Measurements from ENCODE around the gene TBKBP1.
"Not testable (repeated sequence)": the region's sequence is repeated elsewhere in the genome, so short reads cannot be mapped to it uniquely, and the experiment has no call there.

Gene TBKBP1

DNA sequence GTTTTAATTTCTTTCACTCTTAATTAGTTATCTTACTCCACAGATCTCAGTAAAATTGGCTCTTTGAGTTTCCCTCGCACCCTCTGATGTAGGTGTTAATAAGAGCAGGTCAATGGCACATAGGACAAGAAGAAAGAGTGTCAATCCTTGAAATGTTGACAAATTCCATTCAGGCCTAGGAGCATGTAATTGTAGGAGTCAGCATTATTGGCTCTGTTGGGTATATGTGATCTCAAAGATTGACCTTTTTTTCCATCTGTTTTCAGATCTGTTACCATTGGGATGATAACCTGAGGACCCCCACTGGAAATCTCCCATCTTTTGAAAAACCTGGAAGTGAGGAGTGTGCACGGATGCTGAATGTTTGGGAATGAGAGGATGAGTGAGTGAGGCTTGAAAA is 11.8 kb upstream of the TBKBP1 start:
- no peak for DNase-seq

DNA sequence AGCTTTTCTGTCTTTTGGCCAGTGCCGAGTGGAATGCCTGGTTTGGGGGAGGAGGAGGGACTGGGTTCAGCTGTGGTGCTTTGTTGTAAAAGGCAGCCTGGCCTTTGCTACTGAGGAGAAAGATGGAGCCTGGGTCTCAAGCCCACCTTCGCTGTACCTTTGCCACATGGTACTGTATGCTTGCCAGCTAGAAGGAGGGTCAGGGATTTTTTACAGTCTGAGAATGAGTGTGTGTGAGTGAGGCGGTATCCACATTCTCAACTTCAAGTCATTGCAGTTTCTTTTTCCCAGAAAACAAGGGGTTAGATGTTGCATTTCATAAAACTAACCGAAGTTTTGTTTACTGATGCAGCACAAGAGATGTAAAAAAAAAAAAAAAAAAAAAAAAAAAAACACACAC is 11.2 kb upstream of the TBKBP1 start:
- DNase-seq: not testable (repeated sequence)

DNA sequence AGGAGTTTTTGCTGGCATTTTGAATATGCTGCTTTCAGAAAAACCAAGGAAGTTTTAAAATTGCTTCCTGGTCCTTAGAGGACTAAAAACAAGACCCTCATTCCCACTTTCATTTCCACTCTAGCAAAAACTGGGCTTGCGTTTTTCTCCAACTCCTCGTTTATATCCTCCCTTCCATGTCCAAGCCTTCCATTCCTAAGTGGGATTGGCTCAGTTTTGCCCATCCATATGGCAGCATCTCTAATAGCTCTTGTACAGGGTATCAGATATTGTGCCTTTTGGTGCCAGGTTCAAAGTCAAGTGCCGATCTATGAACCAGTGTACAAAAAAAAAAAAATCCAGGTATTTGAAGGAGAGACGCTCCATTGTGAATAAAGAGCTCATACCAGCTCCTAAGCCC is 9.9 kb upstream of the TBKBP1 start:
- DNase-seq: no peak

DNA sequence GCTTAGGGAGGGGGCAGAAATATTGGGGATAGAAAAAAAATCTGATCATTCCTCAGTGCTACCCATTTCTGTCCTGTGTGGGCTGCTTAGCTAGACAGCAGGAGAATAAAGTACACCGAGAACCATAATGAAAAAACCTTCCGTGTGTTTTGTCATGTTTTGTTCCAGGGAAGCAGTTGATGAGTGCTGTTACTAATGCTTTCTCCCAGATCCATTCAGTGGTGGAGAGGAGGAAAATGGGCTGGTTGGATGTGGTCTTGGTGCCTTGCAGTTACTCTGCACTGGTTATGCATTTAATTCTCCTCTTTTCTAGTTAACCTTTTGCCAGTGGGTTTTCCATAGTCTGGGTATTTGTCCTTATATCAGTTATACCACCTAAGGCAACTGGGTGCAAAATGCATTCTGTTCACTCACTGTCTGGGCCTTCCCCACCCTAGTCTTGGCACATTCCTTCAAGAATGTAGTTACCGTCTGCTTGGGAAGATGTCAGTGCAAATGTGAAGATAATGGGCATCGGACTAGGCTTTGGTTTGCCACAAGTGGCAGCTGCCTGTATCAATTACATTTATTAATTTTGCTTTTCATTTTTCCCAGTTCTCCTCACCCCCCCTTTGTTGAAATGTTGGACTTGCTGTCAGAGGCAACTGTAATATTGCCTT is 9.3 kb upstream of the TBKBP1 start:
- DNase-seq: no peak

DNA sequence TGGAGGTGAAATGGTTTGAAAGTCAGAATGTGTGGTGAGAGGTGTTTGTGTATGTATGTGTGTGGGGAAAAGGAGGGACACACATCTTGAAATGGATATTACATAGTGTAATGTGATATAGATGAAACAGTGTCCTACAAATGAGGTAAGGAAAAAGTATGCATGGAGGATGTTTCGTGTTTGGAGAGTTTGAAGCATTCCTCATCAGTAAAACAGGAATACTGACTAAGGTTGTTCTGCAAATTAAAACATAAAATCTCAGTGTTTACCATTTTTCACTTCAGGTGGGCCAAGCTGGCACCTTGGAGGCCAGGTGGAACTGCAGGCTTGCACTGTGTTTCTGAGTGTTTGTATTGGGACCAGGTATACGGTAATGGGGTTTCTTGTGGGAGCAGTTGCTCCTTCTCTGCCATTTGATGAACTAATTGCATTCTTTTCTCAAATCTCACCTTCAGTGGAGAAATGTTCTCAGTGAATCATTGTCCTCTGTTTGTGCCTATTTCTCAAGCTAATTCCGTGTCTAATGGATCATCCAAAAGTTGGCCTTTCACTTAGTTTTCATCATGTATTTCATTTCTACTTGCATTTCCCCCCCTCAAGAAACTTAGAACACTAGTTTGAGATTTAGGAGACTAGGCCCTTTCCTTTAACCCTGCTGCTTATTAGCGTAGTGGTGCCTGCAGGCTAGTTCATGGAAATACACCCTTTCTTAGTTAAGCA is 8.2 kb upstream of the TBKBP1 start:
- DNase-seq: no peak

DNA sequence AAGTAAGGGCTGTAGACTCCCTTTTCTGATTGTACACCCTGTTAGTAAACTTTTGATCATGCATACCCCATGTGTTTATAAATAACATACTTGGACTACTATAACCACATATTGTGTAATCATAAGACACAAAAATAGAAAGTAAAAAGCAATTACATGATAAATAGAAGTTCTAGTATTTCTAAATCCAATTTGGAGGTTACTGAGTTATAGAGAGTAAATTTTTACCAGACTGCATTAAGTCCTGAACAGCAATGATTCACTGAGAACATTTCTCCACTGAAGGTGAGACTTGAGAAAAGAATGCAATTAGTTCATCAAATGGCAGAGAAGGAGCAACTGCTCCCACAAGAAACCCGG is 7.7 kb upstream of the TBKBP1 start:
- DNase-seq: peak; percentile 68

DNA sequence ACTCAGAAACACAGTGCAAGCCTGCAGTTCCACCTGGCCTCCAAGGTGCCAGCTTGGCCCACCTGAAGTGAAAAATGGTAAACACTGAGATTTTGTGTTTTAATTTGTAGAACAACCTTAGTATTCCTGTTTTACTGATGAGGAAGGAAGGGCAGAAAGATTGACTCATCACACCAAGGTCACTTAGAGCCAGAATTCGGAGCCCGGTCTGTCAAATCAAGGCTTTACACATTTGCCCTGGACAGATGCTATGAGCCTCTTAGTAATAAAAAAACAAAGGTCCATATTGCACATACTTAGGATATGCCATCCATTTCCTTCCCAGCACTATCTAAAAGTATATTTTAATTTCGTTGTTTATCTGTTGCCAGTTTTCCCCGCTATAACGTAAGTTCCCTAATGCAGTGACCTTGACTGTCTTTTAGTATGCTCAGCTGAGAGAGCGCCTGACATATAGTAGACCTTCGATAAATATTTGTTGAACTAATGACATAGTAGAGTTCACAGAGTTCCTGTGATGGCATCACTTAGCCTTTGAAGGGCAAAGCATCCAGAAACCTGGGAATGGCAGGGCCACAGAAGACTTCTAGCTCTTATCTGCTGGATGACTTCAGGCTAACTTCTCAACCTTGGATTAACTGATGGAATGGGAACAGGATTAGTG is 7.2 kb upstream of the TBKBP1 start:
- no peak for DNase-seq

DNA sequence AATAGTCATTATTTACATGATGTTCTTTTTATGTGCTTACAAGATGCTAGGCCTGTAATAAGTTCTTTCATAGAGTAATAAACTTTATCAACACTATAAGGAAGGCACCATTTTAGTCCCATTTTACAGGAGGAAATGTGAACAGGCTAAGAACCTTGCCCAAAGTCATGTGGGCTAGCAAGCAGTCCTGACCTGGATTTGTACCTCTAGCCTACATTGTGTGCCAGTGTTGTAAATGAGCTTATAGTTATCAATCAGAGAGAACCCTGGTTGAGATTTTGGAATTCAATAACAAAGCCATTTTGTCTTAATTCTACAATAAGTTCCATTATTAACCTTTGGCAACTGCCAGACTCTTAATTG is 6.7 kb upstream of the TBKBP1 start:
- DNase-seq: no peak

DNA sequence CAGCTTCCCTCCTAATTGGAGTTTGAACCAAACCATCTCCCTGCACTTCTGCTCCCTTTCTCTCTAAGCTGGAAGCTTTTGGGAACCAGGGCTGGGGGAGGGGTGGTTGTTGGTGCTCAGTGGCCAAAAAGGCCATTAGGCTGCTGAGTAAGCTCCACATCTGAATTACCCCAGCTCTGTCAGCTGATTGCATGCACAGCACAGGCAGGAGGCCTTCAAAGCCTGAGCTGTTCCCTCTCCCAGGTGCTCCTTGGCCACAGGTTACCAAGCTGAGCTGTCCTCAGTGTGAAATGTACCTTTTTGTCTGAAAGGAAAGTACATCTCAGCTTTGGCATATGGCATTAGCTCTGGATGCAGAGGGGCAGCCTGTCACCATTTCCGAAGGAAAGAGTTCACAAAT is 6.2 kb upstream of the TBKBP1 start:
- DNase-seq: no peak

DNA sequence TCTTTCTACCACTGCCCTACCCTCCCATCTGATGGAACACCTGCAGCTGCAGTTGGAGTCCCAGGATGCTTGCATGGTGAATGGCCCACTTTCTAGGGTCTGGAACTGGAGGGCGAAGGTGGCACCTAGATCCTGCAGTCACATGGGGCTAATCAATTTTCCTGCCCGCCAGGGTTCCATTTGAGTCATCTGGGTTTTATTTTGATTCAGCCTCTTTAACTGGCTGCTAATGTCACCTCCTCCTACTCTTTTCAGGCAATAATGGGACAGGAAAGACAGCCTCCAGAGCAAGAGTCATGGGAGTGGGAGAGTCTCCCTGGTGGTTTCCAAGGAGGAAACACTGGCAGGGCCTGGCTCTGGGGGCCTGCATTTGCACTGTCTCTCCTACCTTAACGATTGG is 3.8 kb upstream of the TBKBP1 start:
- DNase-seq: no peak

DNA sequence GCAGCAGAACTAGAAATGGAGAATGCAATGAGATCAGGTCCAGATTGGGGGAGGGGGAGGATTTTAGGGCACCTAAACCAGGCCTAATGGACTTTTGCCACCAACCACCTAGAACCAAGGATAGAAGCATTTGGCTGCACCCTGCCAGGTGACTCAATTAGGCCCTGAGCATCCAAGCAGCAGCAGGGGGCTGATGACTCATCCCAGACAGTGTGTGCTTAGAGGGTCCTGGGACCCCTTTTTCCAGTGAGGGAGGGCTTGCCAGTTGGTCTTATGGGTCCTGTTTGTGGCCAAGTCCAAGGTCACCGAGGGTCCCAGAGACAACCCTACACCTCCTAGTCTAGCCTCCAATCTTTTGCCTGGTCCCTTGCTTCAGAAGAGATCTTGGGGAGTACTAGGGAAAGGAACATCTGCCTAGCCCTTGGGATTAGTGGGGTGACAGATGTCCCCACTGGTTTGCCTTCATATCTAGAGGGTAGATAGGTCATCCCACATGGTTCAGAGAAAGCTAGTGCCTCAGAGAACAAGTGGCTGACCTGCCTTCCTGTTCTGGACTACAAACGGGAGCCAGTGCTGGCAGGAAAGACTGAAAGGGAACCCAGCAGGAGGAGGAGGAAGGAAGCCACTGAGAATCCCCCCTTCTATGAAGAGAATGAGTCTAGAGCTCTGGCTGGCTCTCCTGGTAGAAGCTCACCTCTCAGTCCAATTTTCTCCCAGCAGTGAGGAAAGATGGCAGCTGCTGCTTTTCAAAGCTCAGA is 1.6 kb upstream of the TBKBP1 start:
- no peak for DNase-seq

DNA sequence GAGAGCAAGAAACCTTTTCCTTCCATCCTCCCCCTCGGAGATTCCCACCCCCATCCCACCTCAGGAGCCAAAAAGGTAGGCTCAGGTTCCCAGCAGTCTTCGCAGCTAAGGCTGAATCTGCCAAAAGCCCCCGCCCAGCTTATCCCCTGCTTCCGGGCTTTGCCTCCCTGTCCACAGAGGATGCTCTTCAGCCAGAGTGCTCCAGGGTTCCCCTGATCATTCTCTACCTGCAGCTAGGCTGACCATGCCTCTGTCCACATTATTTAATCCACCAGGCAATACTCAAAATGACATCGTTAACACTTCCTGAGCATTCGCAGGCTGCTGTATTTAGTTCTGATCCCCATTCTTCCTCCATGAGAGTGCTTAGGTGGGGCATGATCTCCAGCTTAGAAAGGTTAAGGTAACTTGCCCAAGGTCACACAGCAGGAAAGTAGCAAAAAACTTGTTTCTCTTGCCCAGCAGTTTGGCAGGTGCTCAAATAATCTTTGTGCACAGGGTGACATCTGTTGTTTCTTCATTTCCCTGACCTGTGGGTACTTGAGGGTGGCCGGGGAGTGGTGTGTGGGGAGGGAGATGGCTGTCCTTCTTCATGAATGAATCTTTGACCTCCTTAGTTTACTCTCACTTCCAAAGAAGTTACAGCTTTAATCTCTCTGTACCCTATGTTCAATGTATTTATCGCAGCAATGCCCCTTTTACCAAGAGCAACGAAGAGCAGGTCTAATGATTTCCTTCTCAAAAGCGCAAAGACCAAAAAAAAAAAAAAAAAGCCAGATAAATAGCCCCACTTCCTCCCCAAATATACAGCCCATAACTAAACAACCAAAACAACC is 848 bp upstream of the TBKBP1 start:
- DNase-seq: no peak

DNA sequence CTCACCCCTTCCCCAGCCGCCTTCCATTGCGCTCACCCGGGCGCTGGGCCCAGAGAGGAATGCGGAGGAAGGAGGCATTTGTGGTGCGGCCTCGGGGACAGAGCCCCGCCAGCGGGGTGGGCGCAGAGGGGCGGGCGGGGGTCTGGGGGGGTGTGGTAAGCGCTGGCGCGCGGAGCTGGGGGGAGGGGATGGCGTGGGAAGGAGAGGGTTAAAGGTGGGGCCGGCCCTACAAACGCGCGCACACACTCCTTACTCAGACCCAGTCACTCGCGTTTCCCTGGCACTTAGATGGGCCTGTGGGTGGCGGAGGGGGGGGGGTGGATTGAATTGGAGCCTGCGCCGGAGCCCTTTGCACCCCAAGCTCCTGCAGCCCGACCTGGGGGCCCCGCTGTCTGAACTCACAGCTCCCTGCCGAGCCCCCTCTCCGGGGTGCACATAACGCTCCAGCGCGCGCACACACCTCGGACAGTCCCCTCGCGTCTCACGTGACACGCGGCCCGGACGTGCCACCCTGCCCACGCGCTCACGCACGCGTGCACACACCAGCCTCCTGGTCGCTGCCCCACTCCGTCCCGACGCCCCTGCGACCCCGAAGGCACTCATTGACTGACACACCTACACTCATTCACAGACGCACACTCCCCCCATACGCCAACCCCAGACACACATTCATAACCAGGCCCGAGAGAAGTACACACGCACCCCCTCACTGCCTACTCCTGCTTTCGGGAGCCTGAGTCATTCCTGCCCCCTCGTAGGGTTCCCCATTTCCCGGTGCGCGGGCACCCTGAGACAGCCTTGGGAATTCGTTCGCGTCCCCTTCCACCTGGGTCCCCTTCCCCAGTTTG is 844 bp downstream of the TBKBP1 start:
- DNase-seq: no peak

DNA sequence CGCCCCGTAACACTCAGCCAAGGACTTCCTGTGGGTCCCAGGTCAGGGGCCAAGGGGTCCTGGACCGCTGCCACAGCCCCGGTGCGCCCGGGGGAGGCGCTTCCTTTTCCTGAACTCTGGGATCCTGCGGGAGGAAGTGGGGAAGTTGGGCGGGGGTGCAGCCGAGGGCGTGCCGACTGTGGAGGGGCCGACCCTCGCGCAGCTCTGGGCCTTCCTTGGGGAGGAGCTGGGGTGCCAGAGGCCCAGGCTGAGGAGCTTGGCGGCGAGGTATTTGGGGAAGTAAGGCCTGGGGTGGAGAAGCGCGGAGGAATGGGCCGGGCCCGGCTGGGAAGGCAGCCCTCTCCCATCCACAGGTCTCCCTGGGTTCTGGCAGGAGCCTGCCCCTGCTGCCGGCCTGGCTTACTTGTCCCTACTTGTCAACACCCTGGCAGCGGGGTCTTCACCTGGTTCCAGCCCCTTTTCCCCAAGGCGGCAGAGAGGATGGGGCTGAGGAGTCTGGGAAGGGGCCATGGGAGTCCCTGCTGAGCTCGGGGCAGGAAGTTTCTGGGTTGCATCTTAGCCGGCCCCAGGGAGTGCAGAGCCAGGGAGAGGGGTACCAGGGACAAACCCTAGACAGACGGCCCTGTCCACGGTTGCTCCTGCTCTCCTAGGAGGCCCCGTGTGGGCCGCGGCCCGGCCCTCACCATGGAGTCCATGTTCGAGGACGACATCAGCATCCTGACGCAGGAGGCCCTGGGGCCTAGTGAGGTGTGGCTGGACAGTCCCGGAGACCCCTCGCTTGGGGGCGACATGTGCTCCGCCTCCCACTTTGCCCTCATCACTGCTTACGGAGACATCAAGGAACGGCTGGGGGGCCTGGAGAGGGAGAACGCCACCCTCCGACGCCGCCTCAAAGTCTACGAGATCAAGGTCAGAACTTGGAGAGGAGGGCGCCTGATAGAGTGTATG is 1.7 kb downstream of the TBKBP1 start:
- no peak for DNase-seq

DNA sequence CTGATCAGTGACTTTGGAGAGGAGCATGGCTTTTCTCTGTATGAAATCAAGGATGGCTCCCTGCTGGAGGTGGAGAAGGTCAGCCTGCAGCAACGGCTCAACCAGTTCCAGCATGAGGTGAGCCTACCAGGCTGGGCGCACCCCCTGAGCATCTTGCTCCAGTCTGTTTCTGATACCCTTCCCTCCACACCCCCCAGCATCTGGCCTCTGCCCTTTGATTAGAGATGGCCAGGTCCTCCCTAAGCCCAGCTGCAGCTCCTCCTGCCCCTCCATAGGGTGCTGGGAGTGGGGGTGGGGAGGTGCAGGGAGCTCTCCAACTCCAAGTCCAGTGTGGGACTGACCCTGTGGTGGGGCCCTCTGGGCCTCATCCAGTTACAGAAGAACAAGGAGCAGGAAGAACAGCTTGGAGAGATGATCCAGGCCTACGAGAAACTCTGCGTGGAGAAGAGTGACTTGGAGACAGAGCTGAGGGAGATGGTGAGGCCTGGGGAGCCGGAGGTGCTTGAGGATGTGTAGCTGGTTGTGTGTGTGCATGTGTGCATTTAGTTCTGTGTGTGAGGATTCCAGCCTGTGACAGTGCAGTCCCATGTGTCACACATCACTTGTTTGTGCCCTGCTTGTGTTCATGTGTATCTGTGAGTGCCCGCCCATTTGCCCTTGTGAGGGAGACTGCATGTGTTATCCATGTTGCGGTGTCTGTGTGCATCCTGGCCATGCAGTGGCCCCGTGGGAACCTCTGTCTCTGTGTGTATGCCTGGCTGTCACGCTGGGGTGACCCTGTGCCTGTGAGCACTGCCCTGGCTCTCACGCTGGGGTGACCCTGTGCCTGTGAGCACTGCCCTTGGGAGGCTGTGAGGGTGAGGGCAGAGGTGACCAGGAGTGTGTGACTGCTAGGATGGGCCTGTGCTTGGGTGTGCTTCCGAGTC is 3.0 kb downstream of the TBKBP1 start:
- DNase-seq: no peak

DNA sequence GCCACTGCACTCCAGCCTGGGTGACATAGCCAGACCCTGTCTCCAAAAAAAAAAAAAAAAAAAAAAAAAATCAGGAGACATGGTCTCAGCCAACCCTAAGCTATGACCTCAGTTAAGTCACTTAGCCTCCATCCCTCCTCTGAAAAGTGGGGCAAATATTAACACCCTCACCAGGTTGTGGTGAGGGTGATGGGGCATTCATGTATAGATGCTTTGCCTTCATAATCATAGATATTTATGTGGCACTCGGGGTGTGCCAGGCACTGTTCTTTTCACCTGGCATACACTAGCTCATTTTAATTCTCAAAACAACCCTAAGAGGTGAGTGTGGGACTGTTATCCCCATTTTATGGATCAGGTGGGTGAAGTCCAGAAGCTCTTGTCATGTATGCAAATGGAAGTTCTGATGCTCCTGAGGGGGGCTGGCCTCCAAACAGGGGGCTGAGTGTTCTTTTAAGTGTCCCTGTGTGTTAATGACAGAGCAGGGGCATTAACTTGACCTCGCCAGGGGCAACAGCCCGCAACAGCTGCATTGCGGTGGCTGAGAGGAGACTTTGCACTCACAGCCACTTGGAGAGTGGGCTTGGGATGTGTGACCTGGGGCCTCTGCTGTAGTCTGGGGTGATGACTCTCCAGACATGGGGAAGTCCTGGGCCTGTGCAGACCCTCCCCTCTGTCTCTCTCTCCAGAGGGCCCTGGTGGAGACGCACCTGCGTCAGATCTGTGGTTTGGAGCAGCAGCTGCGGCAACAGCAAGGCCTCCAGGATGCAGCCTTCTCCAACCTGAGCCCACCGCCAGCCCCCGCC is 4.1 kb downstream of the TBKBP1 start:
- DNase-seq: no peak

DNA sequence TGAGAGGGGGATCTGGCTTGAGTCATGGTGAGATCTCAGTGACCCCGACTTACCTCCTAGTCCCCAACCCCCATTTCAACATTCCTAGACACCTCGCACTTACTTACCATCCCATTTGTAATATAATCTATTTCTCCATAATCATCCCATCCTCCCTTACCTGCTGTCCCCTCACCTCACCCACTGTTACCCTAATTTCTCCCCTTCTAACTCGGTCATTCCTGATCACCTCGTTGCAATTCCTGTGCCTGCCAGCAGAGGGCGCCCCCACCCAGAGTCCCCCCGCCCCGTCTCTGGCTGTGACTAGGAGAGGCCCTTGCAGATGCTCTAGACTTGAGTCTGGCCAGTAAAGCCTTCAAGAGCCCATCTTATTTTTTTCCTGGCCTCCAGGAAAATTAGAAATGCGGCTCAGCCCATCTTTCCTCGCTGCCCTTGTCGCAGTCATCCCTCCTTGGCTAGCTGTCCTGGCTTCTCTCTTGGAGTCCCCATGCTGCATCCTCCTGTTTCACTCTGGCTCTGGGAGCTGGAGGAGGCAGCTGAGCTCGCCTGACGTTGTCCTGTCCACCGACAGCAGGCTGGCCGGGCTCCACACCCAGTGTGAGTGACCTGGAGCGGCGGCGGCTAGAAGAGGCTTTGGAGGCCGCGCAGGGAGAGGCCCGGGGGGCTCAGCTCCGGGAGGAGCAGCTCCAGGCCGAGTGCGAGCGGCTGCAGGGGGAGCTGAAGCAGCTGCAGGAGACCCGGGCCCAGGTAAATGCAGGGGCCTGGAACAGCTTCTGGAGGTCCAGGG is 5.0 kb downstream of the TBKBP1 start:
- peak; percentile 15 for DNase-seq

DNA sequence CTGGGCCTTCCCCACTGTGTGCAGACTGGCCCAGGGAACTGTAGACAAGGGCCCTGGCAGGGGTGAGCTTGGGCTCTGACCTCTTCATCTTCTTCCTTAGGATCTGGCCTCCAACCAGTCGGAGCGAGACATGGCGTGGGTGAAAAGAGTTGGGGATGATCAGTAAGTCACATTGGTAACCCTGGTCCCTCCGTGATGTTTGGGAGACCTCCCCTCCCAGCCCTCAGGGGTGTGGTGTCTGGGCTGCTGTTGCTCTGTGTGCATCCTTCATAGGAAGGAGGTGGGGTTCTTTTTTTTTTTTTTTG is 5.5 kb downstream of the TBKBP1 start:
- no peak for DNase-seq

Data from kidney glomerular epithelial cell (primary cell).